ENCODE data around the gene IL34.
"Not testable (repeated sequence)": the region's sequence is repeated elsewhere in the genome, so short reads cannot be mapped to it uniquely, and the experiment has no call there.

Gene IL34

GRCh38 chr16:70660672-70661350, 14.5 kb downstream of the IL34 start:
- H3K9ac ChIP-seq (ENCODE audit: low read length) = no peak overlapping the region
- no peak overlapping the region for H3K4me3 ChIP-seq (ENCODE audit: low read length)
- no peaks in the 10 kb centered on the region for H3K9me3 ChIP-seq (ENCODE audit: control insufficient read depth, low read length)
- H3K4me1 ChIP-seq (ENCODE audit: control insufficient read depth, insufficient read depth, low read length) = no peaks in the 10 kb centered on the region
- no peak for DNase-seq (ENCODE audit: low read depth)
- no peaks in the 10 kb centered on the region for H3K27me3 ChIP-seq (replicated peaks; ENCODE audit: control insufficient read depth, insufficient read depth, low read length)
- peaks cover 25% of the 10 kb centered on the region for H3K36me3 ChIP-seq (ENCODE audit: control insufficient read depth, insufficient read depth, low read length, severe bottlenecking)

GRCh38 chr16:70661534-70661917, 15.2 kb downstream of the IL34 start:
- DNase-seq (ENCODE audit: low read depth) = no peak
- Histone ChIP-seq H3K9ac (ENCODE audit: low read length) (no peak overlapping the region), H3K9me3 (ENCODE audit: control insufficient read depth, low read length) (no peaks in the 10 kb centered on the region), H3K27me3 (replicated peaks; ENCODE audit: control insufficient read depth, insufficient read depth, low read length) (no peaks in the 10 kb centered on the region), H3K4me3 (ENCODE audit: low read length) (no peak overlapping the region), H3K36me3 (ENCODE audit: control insufficient read depth, insufficient read depth, low read length, severe bottlenecking) (peaks cover 33% of the 10 kb centered on the region), H3K4me1 (ENCODE audit: control insufficient read depth, insufficient read depth, low read length) (no peaks in the 10 kb centered on the region)

DNA sequence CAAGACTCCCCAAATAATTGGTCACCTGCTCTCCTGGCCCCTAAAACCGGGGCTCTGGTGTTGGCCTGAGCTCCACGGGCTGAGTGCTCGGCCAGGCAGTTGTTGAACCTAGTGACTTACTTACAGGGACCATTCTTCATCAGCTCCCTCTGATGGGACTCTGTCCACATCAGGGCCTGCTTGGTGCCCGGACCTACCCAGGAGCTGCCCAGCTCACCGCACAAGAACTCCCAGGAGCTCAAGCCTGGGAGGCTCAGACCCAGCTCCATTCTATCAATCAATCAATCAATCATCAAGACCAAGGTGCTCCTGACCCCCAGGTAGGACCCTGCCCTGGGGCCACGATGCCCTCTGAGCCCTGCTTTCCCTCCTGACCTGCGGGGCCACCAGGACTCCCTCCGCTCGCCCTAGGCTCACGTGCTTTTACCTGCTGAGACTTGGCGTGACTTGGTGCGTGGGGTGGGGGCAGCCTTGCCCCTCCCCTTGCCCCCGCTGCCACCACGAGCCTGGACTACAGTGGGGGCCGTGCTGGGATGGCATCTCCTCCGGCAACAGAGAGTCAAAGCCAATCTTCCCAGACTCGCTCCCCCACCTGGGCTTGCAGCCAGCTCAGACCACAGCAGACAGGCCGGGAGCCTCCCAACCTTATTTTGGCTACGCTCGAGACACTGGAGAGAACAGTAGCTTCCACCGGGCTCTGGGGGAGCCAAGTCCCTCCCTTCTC, 15.7 kb downstream of the IL34 start:
- Histone ChIP-seq H3K36me3 (ENCODE audit: control insufficient read depth, insufficient read depth, low read length, severe bottlenecking) (peaks cover 38% of the 10 kb centered on the region), H3K27me3 (replicated peaks; ENCODE audit: control insufficient read depth, insufficient read depth, low read length) (no peaks in the 10 kb centered on the region), H3K9ac (ENCODE audit: low read length) (no peak overlapping the region), H3K4me3 (ENCODE audit: low read length) (no peak overlapping the region), H3K9me3 (ENCODE audit: control insufficient read depth, low read length) (no peaks in the 10 kb centered on the region), H3K4me1 (ENCODE audit: control insufficient read depth, insufficient read depth, low read length) (no peaks in the 10 kb centered on the region)
- no peak for DNase-seq (ENCODE audit: low read depth)

DNA sequence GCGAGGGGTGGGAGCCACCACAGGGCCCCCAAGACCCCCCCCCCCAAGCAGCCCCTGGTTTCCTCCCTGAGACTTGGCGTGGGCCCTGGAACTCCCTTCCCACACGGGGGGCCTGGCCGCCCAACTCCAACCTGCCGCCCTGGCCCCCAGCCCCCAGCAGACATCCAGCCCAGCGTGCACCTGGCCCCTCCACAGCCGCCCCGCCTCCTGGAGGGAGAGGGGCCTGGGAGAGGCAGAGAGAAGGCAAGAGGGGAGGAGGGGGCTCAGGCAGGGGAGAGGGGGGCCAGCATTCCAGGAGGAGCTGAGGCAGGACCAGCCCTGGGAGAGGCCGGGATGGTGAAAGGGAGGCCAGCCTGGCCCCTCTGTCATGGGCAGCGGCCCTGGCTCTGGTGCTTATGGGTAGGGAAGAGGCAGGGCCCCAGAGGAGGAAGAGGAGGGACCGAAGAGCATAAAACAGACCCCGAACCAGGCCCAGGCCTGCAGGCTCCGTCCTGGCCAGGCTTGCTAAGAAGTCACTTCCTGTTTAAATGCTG, 16.7 kb downstream of the IL34 start:
- H3K27me3 ChIP-seq (replicated peaks; ENCODE audit: control insufficient read depth, insufficient read depth, low read length) = no peaks in the 10 kb centered on the region
- no peaks in the 10 kb centered on the region for H3K4me1 ChIP-seq (ENCODE audit: control insufficient read depth, insufficient read depth, low read length)
- no peak for DNase-seq (ENCODE audit: low read depth)
- H3K4me3 ChIP-seq (ENCODE audit: low read length) = no peak overlapping the region
- no peaks in the 10 kb centered on the region for H3K9me3 ChIP-seq (ENCODE audit: control insufficient read depth, low read length)
- H3K9ac ChIP-seq (ENCODE audit: low read length) = no peak overlapping the region
- peaks cover 46% of the 10 kb centered on the region for H3K36me3 ChIP-seq (ENCODE audit: control insufficient read depth, insufficient read depth, low read length, severe bottlenecking)

DNA sequence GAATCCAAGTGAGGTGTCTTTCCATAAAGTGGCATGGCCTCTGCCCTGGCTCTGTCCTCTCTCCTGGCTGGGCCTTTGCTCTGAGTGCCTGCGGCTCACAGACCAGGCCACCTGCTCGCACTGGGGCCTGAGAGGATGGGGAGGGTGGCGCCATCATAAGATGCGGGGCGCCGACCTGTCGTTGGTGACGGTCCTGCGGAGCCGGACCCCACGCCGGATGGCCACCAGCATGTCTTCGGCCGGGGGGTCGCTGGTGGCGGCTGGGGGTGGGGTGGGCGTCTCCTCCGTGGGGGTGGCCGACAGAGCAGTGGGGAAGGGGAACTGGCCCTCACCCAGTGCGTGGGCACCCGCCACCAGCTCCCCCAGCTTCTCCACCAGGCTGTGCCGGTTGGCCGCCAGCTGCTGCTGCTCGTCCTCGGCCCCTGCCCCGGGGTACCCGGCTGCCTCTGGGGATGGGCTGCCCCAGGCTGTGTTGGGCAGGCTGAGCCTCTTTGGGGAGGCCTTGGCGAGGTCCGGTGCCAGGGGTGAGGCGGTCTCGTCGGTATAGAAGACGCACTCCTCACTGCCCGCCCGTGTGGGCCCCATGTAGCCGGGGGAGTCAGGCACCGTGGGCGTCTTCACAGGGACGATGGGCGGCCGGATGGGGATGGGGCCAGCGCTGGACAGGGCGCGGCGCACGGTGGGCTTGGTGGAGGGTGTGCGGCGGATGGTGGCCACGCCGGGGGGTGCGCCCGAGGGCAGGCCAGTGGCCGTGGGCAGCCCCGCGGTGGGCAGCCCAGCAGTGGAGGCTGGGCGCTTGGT, 17.4 kb downstream of the IL34 start:
- Histone ChIP-seq H3K9ac (ENCODE audit: low read length) (no peak overlapping the region), H3K4me1 (ENCODE audit: control insufficient read depth, insufficient read depth, low read length) (no peaks in the 10 kb centered on the region), H3K27me3 (replicated peaks; ENCODE audit: control insufficient read depth, insufficient read depth, low read length) (no peaks in the 10 kb centered on the region), H3K36me3 (ENCODE audit: control insufficient read depth, insufficient read depth, low read length, severe bottlenecking) (peaks cover 52% of the 10 kb centered on the region), H3K4me3 (ENCODE audit: low read length) (no peak overlapping the region), H3K9me3 (ENCODE audit: control insufficient read depth, low read length) (no peaks in the 10 kb centered on the region)
- DNase-seq (ENCODE audit: low read depth) = no peak

DNA sequence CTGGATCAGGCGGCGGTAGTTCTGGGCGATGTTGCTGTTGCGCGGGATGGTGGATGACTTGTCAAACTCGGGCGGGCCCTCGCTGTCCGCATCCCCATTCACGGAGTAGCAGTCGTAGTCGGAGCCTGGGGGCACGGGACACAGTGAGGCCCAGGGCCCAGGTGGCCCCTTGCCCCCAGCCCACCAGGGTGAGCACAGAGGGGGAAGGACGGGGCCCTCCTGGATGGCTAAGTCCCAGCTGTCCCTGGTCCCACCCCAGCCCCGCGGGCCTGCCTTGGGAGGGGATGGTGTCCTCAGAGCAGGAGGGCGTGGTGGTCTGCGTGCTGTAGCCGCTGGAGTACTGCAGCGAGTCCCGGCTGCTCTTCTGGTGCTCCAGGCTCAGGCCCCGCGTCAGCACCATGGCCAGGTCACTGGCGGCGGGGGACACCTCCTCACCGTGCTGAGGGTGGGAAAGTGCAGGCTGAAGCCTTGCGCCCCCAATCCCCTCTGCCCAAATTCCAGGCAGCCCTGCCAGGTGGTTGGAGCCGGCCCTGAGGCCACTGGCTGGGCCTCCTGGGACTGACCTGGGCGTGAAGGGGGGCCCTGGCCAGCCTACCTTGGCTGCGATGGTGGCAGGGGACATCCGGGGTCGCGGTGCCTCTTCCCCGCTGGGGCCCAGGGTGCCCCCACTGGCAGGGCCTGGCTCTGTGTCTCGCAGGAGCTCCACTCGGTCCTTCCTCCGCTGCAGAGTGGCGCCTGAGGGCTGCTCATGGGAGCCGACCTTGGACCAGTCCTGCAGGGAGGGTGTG, 18.2 kb downstream of the IL34 start:
- H3K4me3 ChIP-seq (ENCODE audit: low read length) = no peak overlapping the region
- H3K36me3 ChIP-seq (ENCODE audit: control insufficient read depth, insufficient read depth, low read length, severe bottlenecking) = peaks cover 60% of the 10 kb centered on the region
- H3K9ac ChIP-seq (ENCODE audit: low read length) = no peak overlapping the region
- no peaks in the 10 kb centered on the region for H3K4me1 ChIP-seq (ENCODE audit: control insufficient read depth, insufficient read depth, low read length)
- no peaks in the 10 kb centered on the region for H3K9me3 ChIP-seq (ENCODE audit: control insufficient read depth, low read length)
- DNase-seq (ENCODE audit: low read depth) = no peak
- no peaks in the 10 kb centered on the region for H3K27me3 ChIP-seq (replicated peaks; ENCODE audit: control insufficient read depth, insufficient read depth, low read length)

DNA sequence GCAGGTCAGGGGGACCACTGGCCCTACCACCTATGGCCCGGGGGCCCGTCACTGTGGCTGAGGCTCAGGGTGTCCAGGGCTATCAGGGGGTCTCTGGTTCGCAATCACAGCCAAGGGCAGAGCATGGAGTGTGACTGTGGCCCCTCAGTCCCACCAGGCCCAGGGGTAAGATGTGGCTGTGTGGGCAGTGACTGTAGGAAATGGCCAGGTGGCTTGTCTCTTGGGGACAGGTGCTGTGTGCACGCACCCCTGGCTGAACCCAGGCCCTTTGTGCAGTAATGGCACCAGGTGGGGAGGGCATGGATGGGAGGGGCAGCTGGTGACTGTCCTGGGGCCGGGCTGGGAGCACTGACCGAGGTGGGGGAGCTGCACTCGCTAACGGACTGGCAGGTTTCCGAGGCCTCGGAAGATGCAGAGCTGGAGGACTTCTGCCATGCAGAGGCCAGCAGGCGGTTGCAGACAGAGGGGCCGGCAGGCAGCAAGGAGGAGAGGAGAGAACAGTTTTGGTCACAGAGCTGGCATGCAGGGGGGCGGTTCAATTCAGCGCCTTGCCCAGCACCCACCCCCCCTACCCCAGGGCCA, 18.8 kb downstream of the IL34 start:
- Histone ChIP-seq H3K4me1 (ENCODE audit: control insufficient read depth, insufficient read depth, low read length) (no peaks in the 10 kb centered on the region), H3K9me3 (ENCODE audit: control insufficient read depth, low read length) (no peaks in the 10 kb centered on the region), H3K27me3 (replicated peaks; ENCODE audit: control insufficient read depth, insufficient read depth, low read length) (no peaks in the 10 kb centered on the region), H3K9ac (ENCODE audit: low read length) (no peak overlapping the region), H3K36me3 (ENCODE audit: control insufficient read depth, insufficient read depth, low read length, severe bottlenecking) (peaks cover 67% of the 10 kb centered on the region), H3K4me3 (ENCODE audit: low read length) (no peak overlapping the region)
- no peak for DNase-seq (ENCODE audit: low read depth)

GRCh38 chr16:70665806-70666735, 19.7 kb downstream of the IL34 start:
- DNase-seq (ENCODE audit: low read depth) = no peak
- no peaks in the 10 kb centered on the region for H3K4me1 ChIP-seq (ENCODE audit: control insufficient read depth, insufficient read depth, low read length)
- peaks cover 75% of the 10 kb centered on the region for H3K36me3 ChIP-seq (ENCODE audit: control insufficient read depth, insufficient read depth, low read length, severe bottlenecking)
- H3K4me3 ChIP-seq (ENCODE audit: low read length) = no peak overlapping the region
- H3K9me3 ChIP-seq (ENCODE audit: control insufficient read depth, low read length) = no peaks in the 10 kb centered on the region
- no peaks in the 10 kb centered on the region for H3K27me3 ChIP-seq (replicated peaks; ENCODE audit: control insufficient read depth, insufficient read depth, low read length)
- no peak overlapping the region for H3K9ac ChIP-seq (ENCODE audit: low read length)

GRCh38 chr16:70670175-70670574, 23.8 kb downstream of the IL34 start:
- no peaks in the 10 kb centered on the region for H3K9me3 ChIP-seq (ENCODE audit: control insufficient read depth, low read length)
- H3K36me3 ChIP-seq (ENCODE audit: control insufficient read depth, insufficient read depth, low read length, severe bottlenecking) = peaks cover 93% of the 10 kb centered on the region
- DNase-seq (ENCODE audit: low read depth) = no peak
- no peaks in the 10 kb centered on the region for H3K27me3 ChIP-seq (replicated peaks; ENCODE audit: control insufficient read depth, insufficient read depth, low read length)
- H3K4me1 ChIP-seq (ENCODE audit: control insufficient read depth, insufficient read depth, low read length) = no peaks in the 10 kb centered on the region
- H3K9ac ChIP-seq (ENCODE audit: low read length) = no peak overlapping the region
- no peak overlapping the region for H3K4me3 ChIP-seq (ENCODE audit: low read length)

GRCh38 chr16:70670938-70671337, 24.6 kb downstream of the IL34 start:
- not testable (repeated sequence) for H3K9ac ChIP-seq (ENCODE audit: low read length); DNase-seq (ENCODE audit: low read depth); H3K9me3 ChIP-seq (ENCODE audit: control insufficient read depth, low read length); H3K4me3 ChIP-seq (ENCODE audit: low read length); H3K4me1 ChIP-seq (ENCODE audit: control insufficient read depth, insufficient read depth, low read length); H3K27me3 ChIP-seq (replicated peaks; ENCODE audit: control insufficient read depth, insufficient read depth, low read length)
- H3K36me3 ChIP-seq (ENCODE audit: control insufficient read depth, insufficient read depth, low read length, severe bottlenecking) = peaks cover 93% of the 10 kb centered on the region
